Karpas-422 (cell line): ENCODE data around the gene ITGAL. TPM values are rescaled to one million over a fixed set of nuclear protein-coding genes. Genes with fewer than 3 reads are reported as not detected.

Source experiments
- small RNA-seq: library from RNA; depleted of rRNA; stranded (forward); fragments of <200 nt; gene quantifications from one replicate; pipeline ENCODE3, GENCODE V24; 2014
- total RNA-seq: library from RNA; depleted of rRNA; stranded (reverse); fragments of >200 nt; shearing (Covaris generic); gene quantifications from 2 replicates; pipeline ENCODE4 v1.2.3, GENCODE V29; 2014; ENCODE audit warnings: low replicate concordance; rRNA removed

The ITGAL gene
- total RNA-seq, 1 experiment from 2014 or later = 0.07 TPM

Small RNA genes within 50 kb of the gene (small RNA-seq; reads per million reads assigned to genes)
- gene MIR4518 (not detected), gene RF00019 (not detected), gene RNU7-61P (not detected)

Other genes with a start within 250 kb of the ITGAL start
- 0.58 and 9.1 TPM in 2 replicates for gene NPIPB13, start 224.3 kb upstream of the ITGAL start, total RNA-seq
- gene CD2BP2, start 117.4 kb upstream of the ITGAL start, total RNA-seq = 45.4 and 65.1 TPM in 2 replicates
- 31.2 and 45.5 TPM in 2 replicates for gene TBC1D10B, start 102.2 kb upstream of the ITGAL start, total RNA-seq
- gene MYL11, start 97.9 kb upstream of the ITGAL start, total RNA-seq = not detected in 2 replicates
- gene SEPTIN1, start 90.2 kb upstream of the ITGAL start, total RNA-seq = 64.1 and 117 TPM in 2 replicates
- 18.2 and 20.5 TPM in 2 replicates for gene ZNF48, start 77.3 kb upstream of the ITGAL start, total RNA-seq
- 13.1 and 20.0 TPM in 2 replicates for gene ZNF771, start 65.1 kb upstream of the ITGAL start, total RNA-seq
- 31.3 and 48.5 TPM in 2 replicates for gene DCTPP1, start 42.7 kb upstream of the ITGAL start, total RNA-seq
- gene SEPHS2, start 26.9 kb upstream of the ITGAL start, total RNA-seq = 16.3 and 21.8 TPM in 2 replicates
- gene ZNF768, start 53.8 kb downstream of the ITGAL start, total RNA-seq = 59.4 and 107 TPM in 2 replicates
- 9.8 and 16.9 TPM in 2 replicates for gene ZNF747, start 62.1 kb downstream of the ITGAL start, total RNA-seq
- 7.0 and 15.8 TPM in 2 replicates for gene ZNF764, start 85.6 kb downstream of the ITGAL start, total RNA-seq
- gene ZNF688, start 99.0 kb downstream of the ITGAL start, total RNA-seq = 18.0 and 24.9 TPM in 2 replicates
- 14.9 and 20.8 TPM in 2 replicates for gene ZNF785, start 113.0 kb downstream of the ITGAL start, total RNA-seq
- 6.9 and 7.5 TPM in 2 replicates for gene ZNF689, start 137.6 kb downstream of the ITGAL start, total RNA-seq
- gene PRR14, start 178.2 kb downstream of the ITGAL start, total RNA-seq = 17.4 and 42.0 TPM in 2 replicates
- gene FBRS, start 185.7 kb downstream of the ITGAL start, total RNA-seq = 32.9 and 36.1 TPM in 2 replicates
- 13.2 and 21.2 TPM in 2 replicates for gene SRCAP, start 226.4 kb downstream of the ITGAL start, total RNA-seq